HepG2 (cell line): ENCODE data around the gene SNN. TPM values are rescaled to one million over a fixed set of nuclear protein-coding genes. Genes with fewer than 3 reads are reported as not detected.

ENCODE experiments used
- ASH2L ChIP-seq: fragments of 300-600, 200-600 bp; sonication (generic); IDR thresholded peaks from 2 replicates; pipeline ENCODE4 v1.7.0; 2017; ENCODE audit warnings: low read depth, mild to moderate bottlenecking, moderate library complexity, mixed read lengths, low read length; ENCODE audit not compliant: insufficient read length
- ATF4 ChIP-seq, 2 experiments: fragments of 450-650 bp in 1 of 2; sonication (generic) in 1 of 2; formaldehyde crosslinking; IDR thresholded peaks; 2 replicates each; pipeline versions ENCODE4 v1.5.0 to v1.8.0; 2020 to 2022; ENCODE audit warnings: mild to moderate bottlenecking in 1 of 2, missing genetic modification reagents in 1 of 2
- ATF7 ChIP-seq, 2 experiments: fragments of 450-650 bp in 1 of 2; sonication (generic) in 1 of 2; formaldehyde crosslinking in 1 of 2; IDR thresholded peaks; 2 replicates each; pipeline versions ENCODE4 v1.4.0 to v1.6.1; 2016 to 2020; ENCODE audit warnings: antibody characterized with exemption in 1 of 2, mild to moderate bottlenecking in 1 of 2, missing genetic modification reagents in 1 of 2
- CEBPB ChIP-seq: IDR thresholded peaks from 2 replicates; pipeline ENCODE4 v1.6.1; 2011; ENCODE audit warnings: low read depth, low read length, improper control_type of control experiment, borderline replicate concordance
- GATAD2A ChIP-seq: IDR thresholded peaks from 2 replicates; pipeline ENCODE4 v1.6.1; 2016
- GFI1 ChIP-seq: sonication (generic); formaldehyde crosslinking; IDR thresholded peaks from 2 replicates; pipeline ENCODE4 v1.5.0; 2020; ENCODE audit warnings: missing genetic modification reagents, mild to moderate bottlenecking, borderline replicate concordance
- HDAC1 ChIP-seq: sonication (generic); formaldehyde crosslinking; IDR thresholded peaks from 2 replicates; pipeline ENCODE4 v1.5.1; 2020; ENCODE audit warnings: mild to moderate bottlenecking, missing genetic modification reagents
- KMT2B ChIP-seq: IDR thresholded peaks from 2 replicates; pipeline ENCODE4 v1.6.1; 2016; ENCODE audit warnings: missing genetic modification reagents, missing compliant biosample characterization
- LRRFIP1 ChIP-seq: sonication (generic); formaldehyde crosslinking; conservative IDR thresholded peaks from 2 replicates; pipeline ENCODE4 v1.4.0; 2020; ENCODE audit warnings: missing genetic modification reagents
- MTERF4 ChIP-seq: sonication (generic); formaldehyde crosslinking; IDR thresholded peaks from 2 replicates; pipeline ENCODE4 v1.8.0; 2023; ENCODE audit warnings: mild to moderate bottlenecking, missing genetic modification reagents
- MYNN ChIP-seq: sonication (generic); formaldehyde crosslinking; IDR thresholded peaks from 2 replicates; pipeline ENCODE4 v1.4.0; 2020; ENCODE audit warnings: mild to moderate bottlenecking, low read depth, missing genetic modification reagents
- NCOA2 ChIP-seq: sonication (generic); formaldehyde crosslinking; IDR thresholded peaks from 2 replicates; pipeline ENCODE4 v1.8.0; 2022; ENCODE audit warnings: inconsistent platforms
- NFE2L2 ChIP-seq: fragments of 150-350 bp; IDR thresholded peaks from 2 replicates; pipeline ENCODE4 v1.6.1; 2014; ENCODE audit warnings: low read length
- PHF20 ChIP-seq: sonication (generic); formaldehyde crosslinking; IDR thresholded peaks from 2 replicates; pipeline ENCODE4 v1.5.0; 2020; ENCODE audit warnings: mild to moderate bottlenecking, missing genetic modification reagents
- RFX3 ChIP-seq: IDR thresholded peaks from 2 replicates; pipeline ENCODE4 v1.6.1; 2016; ENCODE audit warnings: missing biosample characterization, missing genetic modification reagents
- SAFB2 ChIP-seq: sonication (generic); formaldehyde crosslinking; IDR thresholded peaks from 2 replicates; pipeline ENCODE4 v1.5.1; 2020; ENCODE audit warnings: missing genetic modification reagents, low read depth, mild to moderate bottlenecking, borderline replicate concordance
- THAP11 ChIP-seq: IDR thresholded peaks from 2 replicates; pipeline ENCODE4 v1.6.1; 2016; ENCODE audit warnings: missing biosample characterization, missing genetic modification reagents
- ZNF205 ChIP-seq: IDR thresholded peaks from 2 replicates; pipeline ENCODE4 v1.6.1; 2018; ENCODE audit warnings: missing biosample characterization, missing genetic modification reagents
- ZNF326 ChIP-seq: sonication (generic); formaldehyde crosslinking; IDR thresholded peaks from 2 replicates; pipeline ENCODE4 v1.4.0; 2020; ENCODE audit warnings: missing genetic modification reagents, borderline replicate concordance
- ZNF331 ChIP-seq: sonication (generic); formaldehyde crosslinking; IDR thresholded peaks from 2 replicates; pipeline ENCODE4 v1.4.0; 2020; ENCODE audit warnings: missing genetic modification reagents
- ZNF891 ChIP-seq: sonication (generic); formaldehyde crosslinking; IDR thresholded peaks from 2 replicates; pipeline ENCODE4 v1.5.0; 2020; ENCODE audit warnings: mild to moderate bottlenecking, missing genetic modification reagents
- ZSCAN5A ChIP-seq: sonication (generic); formaldehyde crosslinking; IDR thresholded peaks from 2 replicates; pipeline ENCODE4 v1.8.0; 2022; ENCODE audit warnings: mild to moderate bottlenecking, missing genetic modification reagents, borderline replicate concordance
- polyA plus RNA-seq, 8 experiments: library from polyadenylated mRNA; depleted of rRNA in 3 of 8; stranded (reverse) in 7 of 8; unstranded in 1 of 8; fragments of >200 nt; fragmentation: Illumina TruSeq in 4 of 8; extraction: Trizol in 4 of 8; gene quantifications; 2 replicates each; pipeline versions ENCODE4 v1.2.1 to v1.2.3, GENCODE V29; 2011 to 2016; ENCODE audit warnings: low read depth in 4 of 8, missing spikeins in 1 of 8, mixed read lengths in 1 of 8; ENCODE audit not compliant: insufficient read depth in 1 of 8
- total RNA-seq, 5 experiments: library from RNA; depleted of rRNA; stranded (reverse); fragments of >200 nt; fragmentation: Illumina TruSeq; extraction: Trizol; gene quantifications; 2 replicates each; pipeline ENCODE4 v1.2.3, GENCODE V29; 2016; ENCODE audit warnings: low read depth in 1 of 5
- TF ChIP-seq, protein P1 (sequence below): sonication (generic); formaldehyde crosslinking; IDR thresholded peaks from 2 replicates; pipeline ENCODE4 v1.8.1; 2023; ENCODE audit warnings: mild to moderate bottlenecking, moderate library complexity, missing genetic modification reagents

Gene SNN
- total and polyA plus RNA-seq, 2 of the 13 experiments (the other 11 are each of a cell fraction or from before 2014, with no cell fraction given) = 5.2 to 8.4 TPM

DNA sequence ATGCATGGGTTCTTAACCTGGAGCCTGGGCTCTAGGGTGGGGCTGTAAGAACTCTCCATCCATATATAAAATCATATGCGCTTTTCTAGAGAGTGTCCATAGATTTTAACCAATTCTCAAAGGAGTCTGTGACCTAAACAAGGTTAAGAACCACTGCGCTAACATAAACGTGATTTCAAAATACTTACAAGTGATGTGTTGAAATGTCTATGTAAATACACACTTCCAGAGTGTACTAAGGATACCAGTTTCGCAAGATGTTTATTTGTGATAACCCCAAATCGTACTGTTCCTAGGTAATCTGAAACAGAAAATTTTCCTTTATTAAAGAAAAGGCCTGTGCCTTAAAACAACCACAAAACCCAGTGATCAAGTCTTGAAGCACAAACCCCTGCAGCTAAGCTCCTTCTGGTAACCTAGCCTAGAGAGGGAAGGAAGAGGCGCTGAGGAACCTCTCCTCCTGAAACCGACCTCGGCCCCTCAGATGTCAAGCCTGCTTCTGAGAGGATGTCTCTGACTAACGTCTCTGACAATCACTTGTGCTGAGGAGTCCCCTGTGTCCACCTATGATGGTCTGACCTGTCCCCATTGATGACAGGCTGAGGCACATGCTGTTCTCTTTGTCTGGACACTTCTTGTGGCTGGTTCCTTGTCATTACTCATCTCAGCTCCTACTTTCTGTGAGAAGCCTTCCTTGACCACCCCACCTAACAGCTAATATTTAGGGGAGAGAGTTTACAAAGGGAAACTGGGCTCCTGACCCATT is 32.2 kb downstream of the SNN start (continued):
- TF ChIP-seq, protein P1, sequence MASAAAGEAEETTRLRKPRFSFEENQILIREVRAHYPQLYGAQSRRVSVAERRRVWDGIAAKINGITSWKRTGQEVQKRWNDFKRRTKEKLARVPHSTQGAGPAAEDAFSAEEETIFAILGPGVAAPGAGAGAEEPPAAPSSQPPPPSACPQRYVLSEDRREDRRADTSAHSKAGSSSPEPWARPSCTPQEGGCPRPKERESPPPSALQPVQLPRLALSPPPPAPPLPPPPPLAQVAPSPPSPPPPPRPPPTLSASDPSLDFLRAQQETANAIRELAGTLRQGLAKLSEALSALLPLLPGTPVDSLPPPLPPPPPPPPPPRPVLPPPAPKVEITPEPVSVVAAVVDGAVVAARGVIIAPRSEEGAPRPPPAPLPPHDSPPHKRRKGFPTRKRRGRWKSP (CRISPR knock-in tag) = peak; percentile 34; the same call in 1 of the 2 replicates
- TF ChIP-seq ZNF331 (CRISPR knock-in tag) = 0 out of 2 replicates have a peak, but pooled peaks have one; percentile 45
- no peak for TF ChIP-seq KMT2B (CRISPR knock-in tag)
- peak; percentile 56; the same call in 1 of the 2 replicates for TF ChIP-seq HDAC1 (CRISPR knock-in tag)
- no peak for TF ChIP-seq NFE2L2
- TF ChIP-seq RFX3 (CRISPR knock-in tag) = no peak
- no peak for TF ChIP-seq SAFB2
- no peak for TF ChIP-seq LRRFIP1 (CRISPR knock-in tag)
- TF ChIP-seq MTERF4 = no peak
- peak; percentile 96 for TF ChIP-seq CEBPB
- peak; percentile 50; the same call in 1 of the 2 replicates for TF ChIP-seq THAP11 (CRISPR knock-in tag)
- peak; percentile 99 for TF ChIP-seq GATAD2A (CRISPR knock-in tag)
- TF ChIP-seq ZNF205 = no peak
- TF ChIP-seq NCOA2 (CRISPR knock-in tag) = peak; percentile 71
- TF ChIP-seq ZSCAN5A = no peak; the same call in 1 of the 2 replicates
- no peak for TF ChIP-seq ZNF326 (CRISPR knock-in tag)
- TF ChIP-seq ATF4 (CRISPR knock-in tag; IDR thresholded peaks at IDR 0.05) = peak in 1 of 2 experiments; percentile 76; a peak in 2 of 4 replicates
- peak; percentile 81 for TF ChIP-seq GFI1
- TF ChIP-seq MYNN (CRISPR knock-in tag) = no peak
- no peak for TF ChIP-seq PHF20 (CRISPR knock-in tag)
- TF ChIP-seq ASH2L = no peak
- no peak for TF ChIP-seq ZNF891 (CRISPR knock-in tag)
- TF ChIP-seq ATF7 (IDR thresholded peaks at IDR 0.05) = no peak
- no peak for TF ChIP-seq ATF7 (CRISPR knock-in tag; IDR thresholded peaks at IDR 0.05)
